A673 (cell line): ENCODE measurements around the gene KCNMA1. TPM values are rescaled to one million over a fixed set of nuclear protein-coding genes. Genes with fewer than 3 reads are reported as not detected.

ENCODE experiments used
- BruUV-seq: library from RNA; stranded (reverse); fragments of 400-500 nt; replicated peaks from 2 replicates; lab custom pipeline; 2021; lab: Mats Ljungman, UMichigan
- CTCF ChIA-PET: fragments of 300-600 bp; sonication (Branson Sonifier 250); formaldehyde crosslinking; loops from one replicate; lab custom pipeline; 2022; ENCODE audit warnings: antibody characterized with exemption; lab: Charles Lee
- POLR2A ChIA-PET: fragments of 300-600 bp; sonication (Branson Sonifier 250); formaldehyde crosslinking; loops from one replicate; lab custom pipeline; 2022; ENCODE audit warnings: antibody characterized with exemption; ENCODE audit not compliant: low non-redundant PET; lab: Charles Lee
- DNase-seq: peaks from one replicate; pipeline ENCODE4 v3.0.0-alpha.2; 2015; ENCODE audit warnings: low spot score
- H3K27ac ChIP-seq: fragments of 200-600 bp; sonication (generic); 2 replicates; pipeline ENCODE4 v1.5.1; 2016; ENCODE audit warnings: mixed run types, low read depth, mild to moderate bottlenecking, mixed read lengths, antibody characterized with exemption, low read length; ENCODE audit not compliant: poor library complexity, severe bottlenecking
- H3K27me3 ChIP-seq: fragments of 200-600 bp; sonication (generic); replicated peaks from 2 replicates; pipeline ENCODE4 v1.6.1; 2017; ENCODE audit warnings: mixed run types, low read depth, mild to moderate bottlenecking, mixed read lengths, antibody characterized with exemption, low read length; ENCODE audit not compliant: insufficient read depth, poor library complexity
- H3K36me3 ChIP-seq: fragments of 200-600 bp; sonication (generic); 2 replicates; pipeline ENCODE4 v1.6.1; 2016; ENCODE audit warnings: mixed run types, mild to moderate bottlenecking, mixed read lengths, antibody characterized with exemption, low read length; ENCODE audit not compliant: insufficient read depth, poor library complexity, severe bottlenecking
- H3K4me1 ChIP-seq: fragments of 200-600 bp; sonication (generic); 2 replicates; pipeline ENCODE4 v1.6.1; 2017; ENCODE audit warnings: mixed run types, mild to moderate bottlenecking, mixed read lengths, antibody characterized with exemption, low read length; ENCODE audit not compliant: insufficient read depth, poor library complexity, severe bottlenecking
- H3K4me3 ChIP-seq: fragments of 200-600 bp; sonication (generic); 2 replicates; pipeline ENCODE4 v1.5.1; 2016; ENCODE audit warnings: low read depth, mixed run types, mild to moderate bottlenecking, mixed read lengths, low read length; ENCODE audit not compliant: poor library complexity, severe bottlenecking
- H3K9me3 ChIP-seq: fragments of 200-600 bp; sonication (generic); 2 replicates; pipeline ENCODE4 v1.6.1; 2016; ENCODE audit warnings: mixed run types, low read depth, mild to moderate bottlenecking, mixed read lengths, antibody characterized with exemption, low read length; ENCODE audit not compliant: poor library complexity, severe bottlenecking
- CTCF ChIP-seq: fragments of 300-800, 200-600 bp; sonication (generic); conservative IDR thresholded peaks from 2 replicates; pipeline ENCODE4 v1.5.1; 2017; ENCODE audit warnings: low read depth, mild to moderate bottlenecking, antibody characterized with exemption, low read length, moderate library complexity, mixed read lengths
- EZH2 ChIP-seq: fragments of 200-600 bp; sonication (generic); IDR thresholded peaks from 2 replicates; pipeline ENCODE4 v1.6.1; 2017; ENCODE audit warnings: borderline replicate concordance, low read depth, mild to moderate bottlenecking, mixed read lengths, antibody characterized with exemption, low read length; ENCODE audit not compliant: poor library complexity, severe bottlenecking
- intact Hi-C: fragments of 100-400 bp; cut with micrococcal nuclease; formaldehyde crosslinking; loops from one replicate; pipeline ENCODE4 v1.10.0; 2022; ENCODE audit not compliant: unreplicated experiment
- total RNA-seq: library from RNA; stranded (reverse); gene quantifications from 2 replicates; pipeline ENCODE4 v1.2.3, GENCODE V29; 2021

KCNMA1 gene
- total RNA-seq, 1 experiment from 2014 or later: 0.84 TPM

GRCh38 chr10:77293347-77293746 is 344.3 kb downstream of the KCNMA1 start:
- H3K27ac ChIP-seq: no peak overlapping the region
- ChIA-PET POLR2A (interaction anchor here (0.6 kb wide), 1 partner anchor 165 kb away, joined by 3 read pairs; no protein-coding TSS in a partner anchor), CTCF (no interaction called here)
- H3K36me3 ChIP-seq: no peaks in the 10 kb centered on the region
- no peak overlapping the region for H3K4me3 ChIP-seq
- TF ChIP-seq EZH2 (no peak), CTCF (no peak)
- no TSS peak for BruUV-seq
- no peaks in the 10 kb centered on the region for H3K4me1 ChIP-seq
- no peaks in the 10 kb centered on the region for H3K9me3 ChIP-seq
- DNase-seq: no peak
- intact Hi-C loops: no loop called here
- peaks cover 4% of the 10 kb centered on the region for H3K27me3 ChIP-seq

DNA sequence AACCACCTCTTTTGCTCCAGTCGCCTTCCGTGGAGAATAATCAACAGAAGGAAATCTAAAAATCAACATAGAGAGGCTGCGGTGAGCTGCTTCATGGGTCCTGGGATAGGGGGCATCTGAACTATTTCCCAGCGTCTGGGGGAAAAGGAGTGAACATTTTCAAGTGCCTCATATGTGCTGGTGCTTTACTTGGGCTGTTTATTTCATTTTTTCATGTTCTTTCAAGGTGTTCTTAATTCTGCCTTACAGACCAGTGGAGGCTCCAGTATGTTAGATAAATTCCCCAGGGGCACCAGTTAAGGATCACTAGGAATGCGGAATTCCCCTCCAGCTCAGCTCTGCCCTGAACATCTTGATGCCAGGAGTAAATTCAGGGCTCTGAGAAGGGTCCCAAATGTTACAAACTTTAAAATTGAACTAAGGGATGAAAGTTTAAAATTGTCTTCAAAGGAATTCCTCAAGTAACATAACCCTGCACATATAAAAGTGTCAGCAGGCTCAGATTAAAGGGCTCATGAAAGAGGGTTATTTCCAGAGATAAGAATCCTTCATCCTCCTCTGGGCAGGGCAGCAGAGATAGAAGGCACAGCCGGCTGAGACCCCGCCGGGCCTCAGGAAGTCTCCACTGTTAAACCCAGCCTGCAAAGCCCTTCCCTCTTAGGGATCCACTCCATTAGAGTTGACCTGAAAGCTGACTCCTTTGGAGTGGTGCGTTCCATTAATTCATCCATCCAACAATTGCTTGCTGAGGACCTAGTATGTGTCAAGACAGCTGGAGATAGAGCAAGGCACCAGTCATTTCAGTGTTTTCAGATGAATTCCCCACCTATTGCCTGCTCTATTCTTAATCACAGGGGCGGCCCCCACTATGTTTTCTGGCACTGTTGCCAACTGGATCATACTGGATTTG is 345.8 kb downstream of the KCNMA1 start:
- no peaks in the 10 kb centered on the region for H3K9me3 ChIP-seq
- no peak for DNase-seq
- no peaks in the 10 kb centered on the region for H3K36me3 ChIP-seq
- H3K27ac ChIP-seq: no peak overlapping the region
- H3K27me3 ChIP-seq: peaks cover 4% of the 10 kb centered on the region
- TF ChIP-seq EZH2 (no peak), CTCF (no peak)
- ChIA-PET POLR2A (no interaction called here), CTCF (no interaction called here)
- H3K4me3 ChIP-seq: no peak overlapping the region
- no peaks in the 10 kb centered on the region for H3K4me1 ChIP-seq
- BruUV-seq: no TSS peak
- intact Hi-C loops: no loop called here

DNA sequence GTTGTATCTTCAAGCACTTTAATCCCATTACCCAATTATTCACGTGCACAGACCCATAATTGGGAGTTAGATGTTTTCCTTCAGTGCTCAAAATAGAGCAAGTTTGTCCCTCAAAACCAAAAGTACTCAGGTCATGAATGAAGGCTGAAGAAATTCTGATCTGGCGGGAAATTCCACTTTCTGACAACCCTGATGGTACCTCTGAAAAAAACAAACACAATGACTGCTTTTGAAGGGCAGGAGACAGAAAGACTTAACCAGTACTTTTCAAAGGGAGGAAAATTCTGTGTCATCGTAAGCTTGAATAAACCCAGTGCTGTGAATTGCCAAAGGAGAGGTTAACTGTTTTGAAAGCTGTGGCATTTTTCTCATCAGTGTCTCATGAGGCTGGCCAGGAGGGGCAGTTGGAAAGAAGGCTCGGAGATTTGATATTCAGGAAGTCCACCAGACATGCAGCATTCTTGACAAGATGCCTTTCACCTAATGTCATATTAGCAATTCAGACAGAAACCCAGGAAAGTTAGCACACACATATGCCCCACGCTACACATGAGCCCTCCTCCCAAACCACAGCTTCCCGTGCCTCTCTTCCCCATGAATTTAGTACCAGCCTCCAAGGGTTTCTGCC is 347.0 kb downstream of the KCNMA1 start:
- intact Hi-C loops: no loop called here
- Histone ChIP-seq H3K4me3 (no peak overlapping the region), H3K27me3 (peaks cover 4% of the 10 kb centered on the region), H3K36me3 (no peaks in the 10 kb centered on the region), H3K27ac (no peak overlapping the region), H3K4me1 (no peaks in the 10 kb centered on the region), H3K9me3 (no peaks in the 10 kb centered on the region)
- no TSS peak for BruUV-seq
- no peak for DNase-seq
- ChIA-PET CTCF (no interaction called here), POLR2A (no interaction called here)
- TF ChIP-seq EZH2 (no peak), CTCF (no peak)
